Left lobe of liver (tissue), 2 donors: ENCODE measurements around the gene GRM5. TPM values are rescaled to one million over a fixed set of nuclear protein-coding genes. Genes with fewer than 3 reads are reported as not detected.

Experiments used
- ATAC-seq: fragments of 200-7000 bp; cut with Tn5 transposase; one replicate; pipeline ENCODE4 v1.9.1; 2020; ENCODE audit warnings: mild to moderate bottlenecking, moderate library complexity
- DNase-seq: peaks from one replicate; pipeline ENCODE4 v3.0.0-alpha.2; 2020; ENCODE audit warnings: low spot score
- total RNA-seq: library from RNA; stranded (reverse); gene quantifications from one replicate; pipeline ENCODE4 v1.2.1, GENCODE V29; 2021
- donor health status: DM: no; HTN: no; CAD: no; lungs with moderate emphysema.
- donor health status: DM: no; HTN: yes; CAD: no.

Gene GRM5
- total RNA-seq, 1 donor from 2014 or later: not detected

DNA sequence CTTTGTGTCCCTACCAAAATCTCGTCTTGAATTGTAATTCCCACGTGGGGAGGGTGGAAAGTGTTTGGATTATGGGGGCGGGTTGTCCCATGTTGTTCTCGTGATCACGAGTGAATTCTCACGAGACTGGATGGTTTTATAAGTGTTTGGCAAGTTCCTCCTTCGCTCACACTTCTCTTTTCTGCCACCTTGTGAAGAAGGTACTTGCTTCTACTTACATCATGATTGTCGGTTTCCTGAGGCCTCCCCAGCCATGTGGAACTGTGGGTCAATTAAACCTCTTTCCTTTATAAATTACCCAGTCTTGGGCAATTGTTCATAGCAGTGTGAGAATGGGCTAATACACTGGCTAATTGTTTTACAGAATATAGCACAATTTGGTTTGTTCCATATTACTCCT lies 326.3 kb downstream of the GRM5 start:
- no peak for DNase-seq
- ATAC-seq: no peak

DNA sequence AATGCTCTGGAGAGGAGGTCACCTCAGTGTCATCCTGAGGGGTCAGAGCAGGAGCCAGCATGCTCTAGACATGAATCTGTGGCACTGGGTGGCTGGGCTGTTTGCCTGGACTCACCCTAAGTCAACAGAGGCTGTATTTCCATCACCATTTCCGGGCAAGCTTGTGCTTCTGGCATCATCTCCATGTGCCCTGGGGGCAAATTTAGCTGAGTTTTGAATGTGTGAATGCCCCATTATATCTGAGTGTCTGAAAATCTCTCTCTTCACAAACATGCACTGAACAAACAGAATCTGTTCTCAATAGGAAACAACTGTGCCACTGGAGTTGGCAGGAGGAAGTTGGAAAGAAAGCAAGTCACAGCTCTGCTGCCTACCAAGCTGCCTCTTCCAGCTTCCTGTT lies 356.2 kb downstream of the GRM5 start:
- ATAC-seq (no peak), DNase-seq (no peak)

DNA sequence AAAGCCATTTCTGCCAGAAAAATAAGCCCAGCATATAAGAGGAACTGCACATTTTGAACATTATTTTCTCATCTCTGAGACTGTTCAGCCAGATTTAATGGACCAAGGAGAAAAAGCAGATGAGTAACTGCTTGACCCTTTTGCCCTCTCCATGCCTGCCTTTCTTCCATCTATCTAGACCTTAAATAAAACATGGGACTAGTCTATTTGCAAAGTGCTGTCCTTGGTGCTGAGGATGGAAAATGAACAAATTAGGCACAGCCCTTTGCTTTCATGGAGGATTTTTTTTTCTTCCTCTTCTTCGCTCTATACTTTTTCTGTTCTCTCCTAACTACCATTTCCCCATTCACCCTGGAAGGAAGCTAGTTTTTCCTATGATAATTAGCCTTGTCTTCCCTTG lies 361.3 kb downstream of the GRM5 start:
- no peak for ATAC-seq
- no peak for DNase-seq

DNA sequence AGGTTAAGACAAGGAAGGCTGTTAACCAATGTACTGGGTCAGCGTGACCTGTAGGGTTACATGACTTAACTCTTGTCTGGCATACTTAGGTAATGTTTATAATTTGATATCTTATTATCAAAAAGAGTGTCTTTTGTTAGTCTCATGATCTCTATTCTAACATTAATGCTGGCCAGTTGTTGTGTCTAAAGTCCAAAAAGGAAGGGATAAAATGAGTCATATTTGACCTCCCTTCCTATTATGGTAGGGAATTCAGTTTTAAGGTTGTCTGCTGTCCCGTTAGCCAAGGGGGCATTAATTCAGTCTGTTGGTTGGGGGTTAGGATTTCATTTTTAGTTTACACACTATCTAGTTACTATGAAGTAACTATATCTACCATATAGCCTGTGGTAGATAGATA lies 364.0 kb downstream of the GRM5 start:
- DNase-seq (no peak), ATAC-seq (no peak)

DNA sequence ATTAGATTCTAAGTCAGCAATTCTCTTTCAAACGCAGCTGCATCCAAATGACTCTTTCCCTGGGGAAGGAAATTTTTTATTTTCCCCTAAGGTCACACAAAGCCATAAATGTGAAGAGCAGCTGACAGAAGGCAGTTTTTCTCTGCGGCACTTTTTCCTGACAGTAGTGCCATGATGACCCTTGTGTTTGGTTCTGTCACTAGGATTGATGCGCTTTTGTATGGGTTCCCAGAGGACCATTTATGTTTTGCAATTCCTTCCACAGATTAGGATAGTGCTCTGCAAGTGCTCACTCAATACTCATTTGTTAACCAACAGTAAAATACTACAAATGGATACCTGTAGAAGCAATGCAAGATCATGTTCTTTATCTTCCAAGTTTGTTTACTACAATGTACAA lies 368.6 kb downstream of the GRM5 start:
- ATAC-seq (no peak), DNase-seq (no peak)

DNA sequence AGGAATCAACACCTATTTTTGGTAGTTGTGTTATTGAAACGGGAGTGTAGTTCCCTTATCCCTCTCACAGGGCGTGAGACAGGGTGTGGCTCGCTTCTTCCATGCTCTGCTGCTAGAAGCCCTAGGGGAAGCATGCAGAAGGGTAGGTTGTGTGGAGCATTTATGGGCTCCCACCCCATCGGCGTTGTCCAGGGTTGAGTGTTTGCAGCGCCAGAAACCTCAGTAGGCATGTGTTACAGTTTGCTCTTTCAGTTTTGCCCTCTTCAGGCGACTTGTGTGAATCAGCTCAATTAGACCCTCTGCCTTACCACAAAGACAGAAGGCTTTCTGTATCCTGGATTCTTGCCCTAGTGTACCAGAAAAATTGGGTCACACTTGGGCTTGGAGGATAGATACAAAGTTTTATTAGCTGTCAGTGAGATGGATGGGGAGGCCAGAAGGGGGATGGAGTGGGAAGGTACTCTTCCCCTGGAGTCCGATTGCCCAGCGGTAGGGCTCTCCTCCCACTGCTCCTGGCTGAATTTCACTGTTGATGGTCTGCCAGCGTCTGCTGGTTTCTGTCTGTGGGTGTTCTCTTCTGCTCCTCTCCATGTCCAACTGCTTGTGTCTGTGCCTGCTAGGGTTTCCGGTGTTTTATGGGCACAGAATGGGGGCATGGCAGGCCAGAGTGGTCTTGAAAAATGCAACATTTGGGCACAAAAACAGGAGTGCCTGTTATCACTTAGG lies 369.9 kb downstream of the GRM5 start:
- DNase-seq: no peak
- ATAC-seq: no peak

DNA sequence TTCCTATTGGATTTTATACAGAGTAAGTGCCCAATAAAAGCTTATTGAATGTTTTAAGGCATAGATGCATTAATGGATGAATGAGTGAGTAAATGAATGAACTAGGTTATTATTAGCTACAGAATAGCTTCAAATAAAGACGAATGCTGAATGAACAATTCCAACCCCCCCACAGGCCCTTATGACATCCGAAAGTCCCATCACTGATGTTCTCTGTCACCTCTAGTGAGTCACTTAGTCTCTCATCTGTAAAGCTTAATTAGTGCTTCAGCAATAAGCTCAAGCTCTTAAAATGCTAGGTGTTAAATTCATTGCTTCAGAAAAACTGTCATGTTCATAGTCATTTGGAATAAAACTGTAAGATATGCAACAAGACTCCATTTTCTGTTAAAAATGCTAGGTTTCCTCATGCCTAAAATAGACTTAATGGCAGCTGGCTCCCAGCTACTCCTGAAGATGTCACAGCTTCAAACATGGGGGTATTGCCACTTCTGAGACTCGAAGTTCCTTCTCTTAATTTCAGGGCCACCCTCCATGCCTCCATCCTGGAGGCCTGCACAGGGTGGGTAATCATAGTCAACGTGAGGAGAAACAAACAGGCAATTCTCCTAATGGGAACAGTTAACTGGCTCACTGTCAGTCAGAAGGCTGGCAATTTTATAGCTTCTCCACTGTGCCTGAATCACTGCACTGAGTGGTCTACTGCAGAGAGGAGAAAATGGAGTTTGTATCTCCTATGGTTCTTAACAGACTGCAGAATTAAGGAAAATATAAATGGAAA lies 373.3 kb downstream of the GRM5 start:
- no peak for DNase-seq

DNA sequence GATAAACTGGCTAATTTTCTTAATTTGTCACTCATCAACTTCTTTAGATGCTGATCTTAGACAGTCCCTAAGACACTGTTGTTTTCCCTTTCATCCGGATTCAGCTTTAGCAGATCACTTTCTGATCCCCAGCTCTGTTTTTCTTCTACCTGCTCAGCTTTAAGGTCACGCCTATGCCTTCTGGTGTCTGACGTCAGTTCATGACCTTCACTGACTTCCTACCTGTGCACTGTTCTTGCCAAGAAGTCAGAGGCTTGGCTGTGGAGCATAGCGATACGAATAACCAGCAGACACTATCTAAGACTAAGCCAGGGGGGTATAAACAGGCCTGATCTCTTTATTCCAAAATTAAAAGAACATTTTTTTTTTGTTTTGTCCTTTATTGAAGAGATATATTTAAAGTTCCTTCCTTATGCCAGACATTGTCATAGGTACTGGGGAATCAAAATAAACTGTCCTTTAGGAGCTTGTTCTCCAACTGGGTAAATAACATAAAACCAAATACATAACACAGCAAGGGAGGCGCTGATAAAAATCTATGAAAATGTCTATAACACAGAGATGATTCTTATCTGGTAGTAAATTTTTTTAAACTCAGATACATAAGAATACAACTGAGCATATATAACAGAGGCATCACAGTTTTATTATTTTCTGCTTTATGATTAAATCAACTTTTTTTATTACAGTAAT lies 376.1 kb downstream of the GRM5 start:
- peak; percentile 49 for ATAC-seq
- DNase-seq: no peak

More for the DNA sequence above, 373.3 kb downstream of the GRM5 start:
- ATAC-seq: no peak

DNA sequence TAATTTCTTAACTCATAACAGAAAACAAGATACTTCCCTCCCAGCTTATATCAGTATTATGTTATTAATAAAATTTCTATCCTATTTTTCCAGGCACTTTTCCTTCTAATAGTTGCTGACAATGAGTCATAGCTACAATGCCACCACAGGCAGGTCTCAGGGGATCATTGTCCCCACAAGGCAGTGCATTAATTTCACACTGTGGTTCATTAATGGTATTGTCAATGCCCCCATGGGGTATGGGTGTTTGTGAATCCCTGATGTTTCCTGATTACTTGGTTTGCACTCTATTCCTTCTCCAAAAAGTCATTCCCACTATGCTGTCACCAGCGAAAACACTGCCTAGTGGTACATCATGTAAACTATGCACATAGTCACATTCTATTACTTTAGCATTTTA lies 382.8 kb downstream of the GRM5 start:
- DNase-seq: no peak
- ATAC-seq: no peak

DNA sequence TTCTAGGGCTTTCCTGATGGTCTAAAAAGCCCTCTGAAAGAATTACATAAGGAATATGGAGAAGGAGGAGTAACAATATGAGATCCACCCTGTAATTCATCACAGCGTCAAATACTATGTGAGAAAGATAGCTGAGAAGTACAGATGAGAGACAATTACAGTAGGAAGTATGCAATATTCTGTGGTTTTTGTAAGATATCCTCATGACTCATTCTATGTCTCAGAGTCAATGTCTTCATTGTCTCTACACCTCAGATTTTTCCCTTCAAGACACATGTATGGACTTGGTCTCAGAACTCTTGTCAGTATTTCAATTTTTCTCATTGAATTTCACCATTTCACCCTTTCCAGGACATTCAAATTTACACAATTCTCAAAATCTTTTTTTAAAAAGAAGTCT lies 385.0 kb downstream of the GRM5 start:
- DNase-seq (no peak), ATAC-seq (no peak)

DNA sequence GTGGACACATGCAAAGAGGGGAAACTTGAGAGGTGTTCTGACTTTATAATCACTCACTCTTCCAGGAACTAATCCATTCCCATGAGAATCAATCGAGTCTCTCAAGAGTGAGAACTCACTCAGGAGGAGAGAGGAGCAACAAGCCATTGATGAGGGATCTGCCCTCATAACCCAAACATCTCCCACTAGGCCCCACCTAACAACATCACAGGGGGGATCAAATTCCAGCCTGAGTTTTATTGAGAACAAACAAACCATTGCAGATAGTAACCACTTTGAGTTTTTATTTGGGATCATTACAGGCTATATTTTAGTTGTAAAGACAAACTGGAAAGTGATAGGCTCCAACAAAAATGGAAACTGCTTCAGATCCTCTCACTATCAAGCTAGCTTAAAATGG lies 399.4 kb downstream of the GRM5 start:
- DNase-seq (no peak), ATAC-seq (no peak)

DNA sequence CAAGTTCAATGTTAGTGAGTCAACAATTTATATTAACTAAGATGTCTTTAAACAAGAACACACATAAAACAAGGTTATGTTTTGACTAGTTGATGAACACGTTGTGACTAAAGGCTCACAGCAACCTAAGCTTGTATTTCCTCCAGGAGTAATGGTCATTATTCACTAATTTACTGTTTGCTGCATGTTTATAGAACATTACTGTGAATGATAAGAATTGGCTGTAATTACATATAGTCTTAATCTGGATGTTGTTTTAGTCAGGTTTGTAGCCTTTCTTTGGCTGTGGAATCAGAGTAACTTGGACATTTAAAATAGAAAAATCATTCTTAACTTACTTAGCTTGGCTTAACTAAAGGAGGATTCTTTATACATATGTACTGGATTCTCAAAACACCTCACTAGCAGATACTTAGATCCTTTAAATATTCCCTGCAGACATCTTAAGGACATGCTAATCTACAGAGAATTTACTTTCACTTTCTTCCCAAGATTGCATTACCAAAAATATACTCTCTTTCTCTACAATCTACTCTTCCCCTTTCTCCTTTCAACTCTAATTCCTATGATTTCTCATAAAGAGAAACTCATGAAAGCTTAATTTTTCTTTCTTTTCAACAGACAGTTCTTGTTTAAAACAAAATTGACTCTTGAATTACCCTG lies 408.6 kb downstream of the GRM5 start:
- no peak for ATAC-seq
- DNase-seq: no peak

DNA sequence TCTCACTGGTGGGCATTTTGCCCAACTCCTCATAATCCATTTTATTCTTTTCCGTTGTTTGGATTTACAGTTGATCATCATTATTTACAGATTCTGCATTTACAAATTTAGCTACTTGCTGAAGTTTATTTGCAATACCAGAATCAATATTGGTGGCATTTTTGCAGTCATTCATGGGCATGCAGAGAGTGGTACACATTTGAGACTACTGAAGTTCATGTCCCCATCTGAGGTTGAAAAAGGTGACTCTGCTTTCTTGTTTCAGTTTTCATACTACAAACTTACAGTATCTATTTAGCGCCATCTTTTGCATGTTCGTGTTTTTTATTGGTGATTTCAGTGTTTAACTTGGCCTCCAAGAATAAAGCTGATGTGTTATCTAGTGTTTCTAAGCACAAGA lies 409.5 kb downstream of the GRM5 start:
- no peak for DNase-seq
- ATAC-seq: no peak

DNA sequence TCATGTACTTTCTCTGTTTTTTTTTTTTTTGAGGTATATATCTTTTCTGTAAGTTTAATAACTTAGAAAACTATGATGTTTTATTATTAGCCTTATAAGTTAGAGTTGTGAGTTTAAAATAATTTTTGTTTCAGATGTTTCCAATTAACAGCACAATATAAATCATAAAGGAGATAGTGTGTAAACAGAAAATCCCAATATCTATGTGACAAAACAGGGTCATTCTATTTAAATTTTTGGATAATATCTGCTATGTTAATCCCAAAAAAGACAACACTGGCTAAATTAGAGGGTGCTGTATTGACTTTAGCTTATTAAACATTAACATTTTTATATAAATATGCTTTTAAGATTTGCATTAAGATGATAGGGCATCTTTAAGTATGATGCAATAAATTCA lies 410.1 kb downstream of the GRM5 start:
- ATAC-seq (no peak), DNase-seq (no peak)

DNA sequence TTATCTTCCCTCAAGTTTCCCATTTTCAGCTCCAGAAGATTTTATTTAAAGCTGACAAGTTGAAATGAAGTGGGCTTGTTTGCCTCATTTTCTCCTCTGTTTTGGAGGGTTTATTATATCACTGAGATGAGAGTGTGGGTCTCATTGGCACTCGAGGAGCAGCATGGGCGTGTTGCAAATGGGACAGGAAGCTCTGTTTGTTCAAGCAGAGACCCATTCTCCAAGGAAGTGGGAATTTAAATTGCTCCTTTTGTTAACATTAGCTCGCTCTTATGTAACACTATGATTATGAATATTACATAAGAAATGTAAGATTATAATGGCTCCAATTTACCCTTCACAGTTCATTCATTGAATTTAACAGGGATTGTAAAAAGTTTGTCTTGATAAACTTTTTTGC lies 410.6 kb downstream of the GRM5 start:
- DNase-seq: no peak
- no peak for ATAC-seq

DNA sequence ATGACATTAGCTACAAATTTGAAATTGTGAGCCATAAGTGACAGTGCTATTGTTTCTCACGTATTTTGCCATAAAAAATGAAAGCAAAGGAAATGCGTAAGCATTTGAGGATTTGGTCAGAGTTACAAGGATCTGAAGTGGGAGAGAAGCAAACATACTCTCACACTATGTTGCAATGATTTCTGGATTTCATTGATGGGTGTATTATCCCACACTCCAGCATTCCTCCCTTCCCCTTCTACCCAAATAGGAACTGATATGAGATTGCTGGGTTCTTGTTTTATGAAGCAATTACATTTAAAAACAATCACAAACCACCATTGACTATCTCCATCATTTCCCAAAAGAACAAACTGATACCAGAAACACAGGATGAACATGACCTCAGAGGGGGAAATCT lies 414.2 kb downstream of the GRM5 start:
- ATAC-seq (no peak), DNase-seq (no peak)

DNA sequence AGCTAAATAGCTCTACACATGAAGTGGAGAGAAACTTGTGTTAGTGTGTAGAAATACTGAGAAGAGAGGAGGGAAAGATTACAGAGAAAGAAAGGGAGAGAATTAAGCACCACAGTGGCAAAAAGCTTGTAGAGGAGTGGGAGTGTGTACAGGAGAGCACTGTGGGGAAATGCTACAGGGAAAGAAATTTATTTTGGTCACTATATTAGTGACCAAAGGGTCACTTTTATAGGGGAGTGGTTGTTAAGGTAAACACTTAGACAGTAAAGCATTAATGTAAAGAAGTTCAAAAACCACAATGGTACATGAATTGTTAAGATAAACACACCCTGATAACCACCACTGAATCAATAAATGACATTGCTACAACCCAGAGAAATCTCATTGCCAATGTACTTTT lies 421.1 kb downstream of the GRM5 start:
- no peak for DNase-seq
- ATAC-seq: no peak

DNA sequence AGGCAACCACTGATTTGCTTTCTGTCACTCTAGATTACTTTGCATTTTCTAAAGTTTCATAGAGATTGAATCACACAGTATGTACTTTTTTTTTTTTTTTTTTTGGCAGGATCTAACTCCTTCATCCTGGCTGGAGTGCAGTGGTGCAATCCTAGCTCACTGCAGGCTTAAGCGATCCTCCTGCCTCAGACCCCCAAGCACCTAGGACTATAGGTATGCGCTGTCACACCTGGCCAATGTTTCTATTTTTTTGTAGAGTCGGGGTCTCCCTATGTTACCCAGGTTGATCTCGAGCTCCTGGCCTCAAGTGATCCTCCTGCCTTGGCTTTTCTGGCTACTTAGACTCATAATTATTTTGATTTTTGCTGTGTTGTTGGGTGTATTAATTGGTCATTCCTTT lies 433.6 kb downstream of the GRM5 start:
- ATAC-seq (no peak), DNase-seq (no peak)

DNA sequence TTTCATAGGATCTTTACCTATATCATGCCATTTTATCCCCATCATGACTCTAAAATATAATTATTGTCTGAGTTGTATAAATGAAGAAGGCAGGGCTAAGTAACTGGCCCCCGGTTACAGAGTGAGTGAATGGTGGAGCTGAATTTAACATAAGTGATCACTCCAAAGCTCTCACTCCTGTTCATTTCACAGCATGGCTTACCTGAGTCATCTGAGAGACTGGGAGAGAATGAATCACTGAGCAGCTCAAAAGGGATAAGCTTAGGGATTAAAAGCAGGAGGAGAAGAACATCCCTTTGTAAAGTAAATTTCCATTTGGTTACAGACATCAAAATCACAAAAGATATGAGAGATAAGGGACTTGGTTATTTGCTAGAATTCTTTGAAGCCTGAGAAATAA lies 434.3 kb downstream of the GRM5 start:
- no peak for ATAC-seq
- DNase-seq: no peak

DNA sequence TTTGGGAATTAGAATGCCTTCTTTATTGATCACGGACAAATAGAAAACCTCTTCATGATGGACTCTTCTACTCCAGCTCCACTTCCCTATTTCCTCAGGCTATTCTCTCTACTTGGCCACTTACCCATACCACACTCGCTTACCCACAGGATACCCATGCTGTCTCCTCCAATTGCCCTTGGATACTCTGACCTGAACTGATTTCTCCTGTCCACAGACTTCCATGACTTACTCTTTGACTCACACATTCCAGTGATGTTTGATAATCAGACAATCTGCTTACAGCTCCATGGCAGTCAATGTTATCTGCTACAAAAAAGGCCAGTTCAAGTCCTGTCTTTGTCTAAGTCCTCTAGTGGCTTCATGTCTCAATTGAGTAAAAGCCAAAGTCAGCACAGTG lies 436.3 kb downstream of the GRM5 start:
- ATAC-seq (no peak), DNase-seq (no peak)

DNA sequence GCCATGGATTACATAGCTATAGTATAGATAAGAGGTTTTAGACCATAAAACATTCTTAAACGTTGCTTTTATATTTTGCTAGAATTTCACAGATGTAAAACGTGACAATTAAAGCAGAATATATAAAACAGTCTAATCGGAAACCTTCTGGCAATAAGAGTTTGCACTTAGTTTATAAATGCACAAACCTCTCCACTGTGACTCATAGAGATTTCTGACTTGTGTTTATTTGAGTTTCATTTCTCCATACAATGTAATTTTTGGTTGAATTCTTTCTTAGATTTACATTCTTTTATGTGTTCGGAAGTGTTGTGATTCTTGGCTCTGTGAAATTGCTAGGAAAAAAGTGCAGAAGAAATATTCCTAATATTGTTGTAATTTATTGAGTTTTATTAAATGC lies 439.6 kb downstream of the GRM5 start:
- no peak for DNase-seq
- no peak for ATAC-seq

DNA sequence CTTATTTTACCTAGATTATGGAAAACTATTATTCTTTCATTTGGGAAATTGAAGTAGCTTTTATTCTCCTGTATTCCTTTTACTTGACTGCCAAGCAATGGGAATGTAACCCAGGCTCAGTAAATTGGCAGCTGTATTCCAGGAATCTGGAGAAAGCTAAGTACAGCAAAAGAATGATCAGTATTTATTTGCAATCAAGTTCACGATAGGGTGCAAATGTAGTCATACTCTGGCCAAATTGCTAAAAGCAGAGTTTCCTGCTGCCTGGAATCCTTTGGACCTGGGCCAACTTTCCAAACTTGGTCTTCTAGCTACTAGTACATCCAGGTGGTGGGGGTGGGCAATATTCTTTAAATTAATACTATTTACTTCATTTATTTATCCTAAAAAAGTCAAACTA lies 442.3 kb downstream of the GRM5 start:
- DNase-seq: no peak

More for the DNA sequence above, 442.3 kb downstream of the GRM5 start:
- ATAC-seq: no peak
